ENCODE results near the gene FCRL1.

- no peak for TF ChIP-seq TAF1 (IDR thresholded peaks at IDR 0.05; ENCODE audit: low read depth, low read length)
- TF ChIP-seq POLR2AphosphoS5 (IDR thresholded peaks at IDR 0.05; ENCODE audit: low read depth, low read length) = no peak
- no peak for TF ChIP-seq EGR1 (IDR thresholded peaks at IDR 0.05; ENCODE audit: borderline replicate concordance, low read depth, low read length)
- no peak for TF ChIP-seq GTF2F1 (IDR thresholded peaks at IDR 0.05; ENCODE audit: borderline replicate concordance, low read depth, low read length)
Observed at GRCh38 chr1:157748262-157748817, 71.6 kb downstream of the FCRL1 start.

All from H1 (cell line).